Neural cell (in vitro differentiated cells): ENCODE results near the gene RPS6KA2. TPM values are rescaled to one million over a fixed set of nuclear protein-coding genes. Genes with fewer than 3 reads are reported as not detected.

Experiments used
- H2AFZ ChIP-seq: fragments of 200-600, 300-800 bp; sonication (generic), shearing (Covaris generic); 2 replicates; pipeline ENCODE4 v1.6.0; 2014; ENCODE audit warnings: low read depth, mild to moderate bottlenecking, antibody characterized with exemption, low read length, moderate library complexity
- H3F3A ChIP-seq: fragments of 200-600 bp; shearing (Covaris generic); 2 replicates; pipeline ENCODE4 v1.6.1; 2016; ENCODE audit warnings: mild to moderate bottlenecking, moderate library complexity, mixed read lengths, antibody characterized with exemption, low read length; ENCODE audit not compliant: insufficient read depth, poor library complexity, severe bottlenecking
- H3K27ac ChIP-seq: fragments of 200-600, 300-800 bp; sonication (generic), shearing (Covaris generic); 2 replicates; pipeline ENCODE4 v1.5.1; 2014; ENCODE audit warnings: mild to moderate bottlenecking, low read length, moderate library complexity
- H3K27me3 ChIP-seq: fragments of 300-800, 200-600 bp; sonication (generic), shearing (Covaris generic); 2 replicates; pipeline ENCODE4 v1.6.0; 2014; ENCODE audit warnings: mild to moderate bottlenecking, low read depth, low read length, moderate library complexity; ENCODE audit not compliant: insufficient read depth
- H3K36me3 ChIP-seq: fragments of 300-800, 200-600 bp; sonication (generic), shearing (Covaris generic); 2 replicates; pipeline ENCODE4 v1.5.1; 2014; ENCODE audit warnings: mild to moderate bottlenecking, antibody characterized with exemption, low read length, moderate library complexity; ENCODE audit not compliant: insufficient read depth
- H3K4me2 ChIP-seq: fragments of 300-800, 200-600 bp; sonication (generic), shearing (Covaris generic); 2 replicates; pipeline ENCODE4 v1.6.0; 2014; ENCODE audit warnings: mild to moderate bottlenecking, low read length
- H3K4me3 ChIP-seq: fragments of 300-800, 200-600 bp; sonication (generic), shearing (Covaris generic); 2 replicates; pipeline ENCODE4 v1.5.1; 2014; ENCODE audit warnings: mild to moderate bottlenecking, low read length, moderate library complexity
- H3K79me2 ChIP-seq: fragments of 200-600 bp; shearing (Covaris generic); replicated peaks from 2 replicates; pipeline ENCODE4 v1.6.0; 2014; ENCODE audit warnings: mild to moderate bottlenecking, low read length, moderate library complexity; ENCODE audit not compliant: insufficient read depth
- H3K9ac ChIP-seq: fragments of 300-800, 200-600 bp; sonication (generic), shearing (Covaris generic); 2 replicates; pipeline ENCODE4 v1.6.1; 2016; ENCODE audit warnings: mild to moderate bottlenecking, low read length, mixed read lengths
- H3K9me2 ChIP-seq: fragments of 200-600 bp; shearing (Covaris generic); 2 replicates; pipeline ENCODE4 v1.6.1; 2016; ENCODE audit warnings: mild to moderate bottlenecking, low read length, mixed read lengths; ENCODE audit not compliant: insufficient read depth
- H3K9me3 ChIP-seq: fragments of 200-600, 300-800 bp; sonication (generic), shearing (Covaris generic); 2 replicates; pipeline ENCODE4 v1.6.1; 2016; ENCODE audit warnings: mild to moderate bottlenecking, mixed run types, low read length, moderate library complexity, mixed read lengths
- H4K20me1 ChIP-seq: fragments of 200-600 bp; shearing (Covaris generic); 2 replicates; pipeline ENCODE4 v1.6.1; 2016; ENCODE audit warnings: mild to moderate bottlenecking, mixed run types; ENCODE audit not compliant: insufficient read depth
- EP300 ChIP-seq: fragments of 450-650 bp; conservative IDR thresholded peaks from 2 replicates; pipeline ENCODE4 v1.6.1; 2014; ENCODE audit warnings: antibody characterized with exemption, mild to moderate bottlenecking, moderate library complexity; ENCODE audit not compliant: poor library complexity, severe bottlenecking
- EZH2 ChIP-seq: fragments of 200-600, 300-800 bp; shearing (Covaris generic), sonication (generic); IDR thresholded peaks from 2 replicates; pipeline ENCODE4 v1.6.1; 2014; ENCODE audit warnings: antibody characterized with exemption, low read length, borderline replicate concordance, mild to moderate bottlenecking; ENCODE audit not compliant: insufficient read depth, poor library complexity, severe bottlenecking
- MXI1 ChIP-seq: fragments of 450-650 bp; conservative IDR thresholded peaks from 2 replicates; pipeline ENCODE4 v1.6.1; 2014; ENCODE audit warnings: antibody characterized with exemption, mild to moderate bottlenecking; ENCODE audit not compliant: poor library complexity, severe bottlenecking
- POLR2AphosphoS5 ChIP-seq: IDR thresholded peaks from 2 replicates; pipeline ENCODE4 v1.6.1; 2012
- RAD21 ChIP-seq: fragments of 450-650 bp; conservative IDR thresholded peaks from 2 replicates; pipeline ENCODE4 v1.6.1; 2014; ENCODE audit warnings: antibody characterized with exemption, mild to moderate bottlenecking, moderate library complexity
- SMC3 ChIP-seq: fragments of 450-650 bp; conservative IDR thresholded peaks from 2 replicates; pipeline ENCODE4 v1.6.1; 2014; ENCODE audit warnings: antibody characterized with exemption, mild to moderate bottlenecking, moderate library complexity; ENCODE audit not compliant: poor library complexity
- TAF1 ChIP-seq: IDR thresholded peaks from 2 replicates; pipeline ENCODE4 v1.6.1; 2012; ENCODE audit warnings: low read depth
- polyA plus RNA-seq: library from polyadenylated mRNA; depleted of rRNA; stranded (reverse); fragments of >200 nt; gene quantifications from 2 replicates; pipeline ENCODE4 v1.2.3, GENCODE V29; 2014
- TF ChIP-seq, protein P1 (sequence below): IDR thresholded peaks from 2 replicates; pipeline ENCODE4 v1.6.1; 2012; ENCODE audit warnings: borderline replicate concordance
- TF ChIP-seq, protein P2 (sequence below): fragments of 450-650 bp; IDR thresholded peaks from 2 replicates; pipeline ENCODE4 v1.5.1; 2014; ENCODE audit warnings: antibody characterized with exemption, mild to moderate bottlenecking, moderate library complexity; ENCODE audit not compliant: poor library complexity, severe bottlenecking

Gene RPS6KA2
- polyA plus RNA-seq, 1 donor from 2014 or later = 34.3 TPM

DNA sequence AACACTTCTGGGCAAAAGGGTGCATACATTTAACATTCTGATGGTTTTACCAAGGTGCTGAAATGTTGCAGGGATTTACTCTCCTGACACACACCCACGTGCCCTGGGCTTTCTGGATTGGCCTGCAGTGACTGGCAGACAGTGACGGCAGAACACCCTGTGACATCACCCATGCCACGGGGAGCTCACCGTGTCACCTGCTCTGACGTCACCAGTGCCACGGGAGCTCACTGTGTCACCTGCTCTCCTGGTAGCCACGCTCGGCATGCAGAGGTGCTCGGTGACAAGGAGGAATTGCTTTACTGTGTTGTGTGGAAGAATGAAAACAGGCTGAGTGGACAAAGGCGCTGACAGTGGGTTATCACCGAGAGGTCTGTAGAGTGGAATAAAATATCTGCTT, 139.9 kb downstream of the RPS6KA2 start:
- Histone ChIP-seq H2AFZ (no peak overlapping the region), H3K9ac (no peak overlapping the region), H3K27ac (no peak overlapping the region), H3K79me2 (no peaks in the 10 kb centered on the region), H3K9me2 (no peaks in the 10 kb centered on the region), H3K27me3 (no peaks in the 10 kb centered on the region), H3K36me3 (peaks cover 11% of the 10 kb centered on the region), H3F3A (no peaks in the 10 kb centered on the region), H3K4me3 (no peak overlapping the region), H4K20me1 (no peaks in the 10 kb centered on the region), H3K4me2 (no peak overlapping the region), H3K9me3 (no peaks in the 10 kb centered on the region)
- TF ChIP-seq SMC3 (no peak), POLR2AphosphoS5 (no peak), TAF1 (no peak), MXI1 (no peak), RAD21 (no peak), EP300 (no peak)
- TF ChIP-seq, protein P1, sequence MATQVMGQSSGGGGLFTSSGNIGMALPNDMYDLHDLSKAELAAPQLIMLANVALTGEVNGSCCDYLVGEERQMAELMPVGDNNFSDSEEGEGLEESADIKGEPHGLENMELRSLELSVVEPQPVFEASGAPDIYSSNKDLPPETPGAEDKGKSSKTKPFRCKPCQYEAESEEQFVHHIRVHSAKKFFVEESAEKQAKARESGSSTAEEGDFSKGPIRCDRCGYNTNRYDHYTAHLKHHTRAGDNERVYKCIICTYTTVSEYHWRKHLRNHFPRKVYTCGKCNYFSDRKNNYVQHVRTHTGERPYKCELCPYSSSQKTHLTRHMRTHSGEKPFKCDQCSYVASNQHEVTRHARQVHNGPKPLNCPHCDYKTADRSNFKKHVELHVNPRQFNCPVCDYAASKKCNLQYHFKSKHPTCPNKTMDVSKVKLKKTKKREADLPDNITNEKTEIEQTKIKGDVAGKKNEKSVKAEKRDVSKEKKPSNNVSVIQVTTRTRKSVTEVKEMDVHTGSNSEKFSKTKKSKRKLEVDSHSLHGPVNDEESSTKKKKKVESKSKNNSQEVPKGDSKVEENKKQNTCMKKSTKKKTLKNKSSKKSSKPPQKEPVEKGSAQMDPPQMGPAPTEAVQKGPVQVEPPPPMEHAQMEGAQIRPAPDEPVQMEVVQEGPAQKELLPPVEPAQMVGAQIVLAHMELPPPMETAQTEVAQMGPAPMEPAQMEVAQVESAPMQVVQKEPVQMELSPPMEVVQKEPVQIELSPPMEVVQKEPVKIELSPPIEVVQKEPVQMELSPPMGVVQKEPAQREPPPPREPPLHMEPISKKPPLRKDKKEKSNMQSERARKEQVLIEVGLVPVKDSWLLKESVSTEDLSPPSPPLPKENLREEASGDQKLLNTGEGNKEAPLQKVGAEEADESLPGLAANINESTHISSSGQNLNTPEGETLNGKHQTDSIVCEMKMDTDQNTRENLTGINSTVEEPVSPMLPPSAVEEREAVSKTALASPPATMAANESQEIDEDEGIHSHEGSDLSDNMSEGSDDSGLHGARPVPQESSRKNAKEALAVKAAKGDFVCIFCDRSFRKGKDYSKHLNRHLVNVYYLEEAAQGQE = no peak
- TF ChIP-seq, protein P2, sequence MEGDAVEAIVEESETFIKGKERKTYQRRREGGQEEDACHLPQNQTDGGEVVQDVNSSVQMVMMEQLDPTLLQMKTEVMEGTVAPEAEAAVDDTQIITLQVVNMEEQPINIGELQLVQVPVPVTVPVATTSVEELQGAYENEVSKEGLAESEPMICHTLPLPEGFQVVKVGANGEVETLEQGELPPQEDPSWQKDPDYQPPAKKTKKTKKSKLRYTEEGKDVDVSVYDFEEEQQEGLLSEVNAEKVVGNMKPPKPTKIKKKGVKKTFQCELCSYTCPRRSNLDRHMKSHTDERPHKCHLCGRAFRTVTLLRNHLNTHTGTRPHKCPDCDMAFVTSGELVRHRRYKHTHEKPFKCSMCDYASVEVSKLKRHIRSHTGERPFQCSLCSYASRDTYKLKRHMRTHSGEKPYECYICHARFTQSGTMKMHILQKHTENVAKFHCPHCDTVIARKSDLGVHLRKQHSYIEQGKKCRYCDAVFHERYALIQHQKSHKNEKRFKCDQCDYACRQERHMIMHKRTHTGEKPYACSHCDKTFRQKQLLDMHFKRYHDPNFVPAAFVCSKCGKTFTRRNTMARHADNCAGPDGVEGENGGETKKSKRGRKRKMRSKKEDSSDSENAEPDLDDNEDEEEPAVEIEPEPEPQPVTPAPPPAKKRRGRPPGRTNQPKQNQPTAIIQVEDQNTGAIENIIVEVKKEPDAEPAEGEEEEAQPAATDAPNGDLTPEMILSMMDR = no peak

DNA sequence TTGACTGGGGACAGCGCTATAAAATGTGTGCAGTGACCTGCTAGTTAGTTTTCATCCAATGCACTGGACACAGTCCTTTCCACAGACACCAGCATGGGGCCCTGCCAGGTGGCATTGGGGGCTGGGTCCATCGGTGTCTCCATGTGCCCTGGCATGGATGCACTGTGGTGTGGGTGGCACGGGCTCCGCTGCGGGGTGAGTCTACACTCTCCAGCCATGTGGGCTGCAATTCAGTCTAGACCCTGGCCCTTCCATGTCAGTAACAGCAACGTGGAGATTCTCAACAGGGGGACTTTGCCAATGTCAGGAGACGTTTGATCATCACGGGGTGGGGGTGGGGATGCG, 140.5 kb downstream of the RPS6KA2 start:
- Histone ChIP-seq H3K36me3 (peaks cover 11% of the 10 kb centered on the region), H3K79me2 (no peaks in the 10 kb centered on the region), H3K9ac (no peak overlapping the region), H3F3A (no peaks in the 10 kb centered on the region), H3K4me3 (no peak overlapping the region), H3K27me3 (no peaks in the 10 kb centered on the region), H3K9me2 (no peaks in the 10 kb centered on the region), H4K20me1 (no peaks in the 10 kb centered on the region), H3K4me2 (no peak overlapping the region), H3K9me3 (no peaks in the 10 kb centered on the region), H2AFZ (no peak overlapping the region), H3K27ac (no peak overlapping the region)
- TF ChIP-seq RAD21 = no peak
- no peak for TF ChIP-seq POLR2AphosphoS5
- no peak for TF ChIP-seq TAF1
- TF ChIP-seq, protein P2 = no peak
- TF ChIP-seq EP300 = no peak
- TF ChIP-seq SMC3 = no peak
- TF ChIP-seq, protein P1 = no peak
- no peak for TF ChIP-seq MXI1
- TF ChIP-seq EZH2 = no peak
